D341Med (cell line): ENCODE measurements around the gene CARD9.
A peak's percentile ranks its signal among the peaks of the same experiment; 100 is the strongest.

Source experiments
- DNase-seq: peaks from one replicate; pipeline ENCODE4 v3.0.0; 2012; ENCODE audit warnings: low spot score

CARD9 gene

GRCh38 chr9:136347472-136348256 lies 25.8 kb downstream of the CARD9 start:
- DNase-seq: no peak

GRCh38 chr9:136346927-136347465 lies 26.5 kb downstream of the CARD9 start:
- no peak for DNase-seq

GRCh38 chr9:136346157-136346481 lies 27.4 kb downstream of the CARD9 start:
- DNase-seq: no peak

- DNase-seq: no peak
Observed at GRCh38 chr9:136345281-136346156, 27.9 kb downstream of the CARD9 start.

- DNase-seq: no peak
Observed at GRCh38 chr9:136344544-136345280, 28.8 kb downstream of the CARD9 start.

- DNase-seq: no peak
Observed at GRCh38 chr9:136343884-136344269, 29.6 kb downstream of the CARD9 start.

GRCh38 chr9:136343121-136343883 lies 30.2 kb downstream of the CARD9 start:
- DNase-seq: no peak

GRCh38 chr9:136342181-136343120 lies 31.0 kb downstream of the CARD9 start:
- peak; percentile 95 for DNase-seq

- DNase-seq: no peak
Observed at GRCh38 chr9:136341769-136342168, 31.7 kb downstream of the CARD9 start.

- no peak for DNase-seq
Observed at GRCh38 chr9:136341042-136341655, 32.3 kb downstream of the CARD9 start.

- no peak for DNase-seq
Observed at GRCh38 chr9:136340356-136341041, 33.0 kb downstream of the CARD9 start.

GRCh38 chr9:136339958-136340310 lies 33.5 kb downstream of the CARD9 start:
- DNase-seq: no peak

- DNase-seq: no peak
Observed at GRCh38 chr9:136339173-136339957, 34.1 kb downstream of the CARD9 start.

- DNase-seq: no peak
Observed at GRCh38 chr9:136338511-136338910, 35.0 kb downstream of the CARD9 start.

GRCh38 chr9:136337416-136338395 lies 35.8 kb downstream of the CARD9 start:
- no peak for DNase-seq

- DNase-seq: no peak
Observed at GRCh38 chr9:136336881-136337280, 36.6 kb downstream of the CARD9 start.

GRCh38 chr9:136336156-136336870 lies 37.2 kb downstream of the CARD9 start:
- no peak for DNase-seq
